ENCODE data around the gene PHF2. TPM values are rescaled to one million over a fixed set of nuclear protein-coding genes. Genes with fewer than 3 reads are reported as not detected.

Gene PHF2
- total RNA-seq, 1 donor from 2014 or later: 27.4 TPM

DNA sequence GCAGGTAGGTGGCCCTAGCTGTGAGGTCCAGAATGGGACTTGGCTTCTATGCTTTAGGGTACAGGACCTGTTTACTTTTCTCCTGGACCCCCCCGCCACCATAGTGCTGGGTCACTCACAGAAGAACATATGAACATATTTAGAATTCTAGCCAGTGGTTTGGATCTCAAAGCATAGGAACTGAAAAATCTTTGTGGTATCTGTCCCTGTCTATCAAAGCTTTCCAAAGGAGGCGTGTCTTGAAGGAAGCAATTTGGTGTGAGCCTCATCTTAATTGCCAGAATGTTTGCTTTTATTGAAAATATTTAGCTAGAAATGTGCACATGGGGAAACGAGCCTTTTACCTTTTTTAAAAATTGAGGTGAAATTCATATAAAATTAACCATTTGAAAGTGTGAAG is 6.2 kb downstream of the PHF2 start:
- H3K4me1 ChIP-seq: peaks cover 85% of the 10 kb centered on the region
- no peak overlapping the region for H3K4me3 ChIP-seq
- DNase-seq: no peak
- TF ChIP-seq, protein P1, sequence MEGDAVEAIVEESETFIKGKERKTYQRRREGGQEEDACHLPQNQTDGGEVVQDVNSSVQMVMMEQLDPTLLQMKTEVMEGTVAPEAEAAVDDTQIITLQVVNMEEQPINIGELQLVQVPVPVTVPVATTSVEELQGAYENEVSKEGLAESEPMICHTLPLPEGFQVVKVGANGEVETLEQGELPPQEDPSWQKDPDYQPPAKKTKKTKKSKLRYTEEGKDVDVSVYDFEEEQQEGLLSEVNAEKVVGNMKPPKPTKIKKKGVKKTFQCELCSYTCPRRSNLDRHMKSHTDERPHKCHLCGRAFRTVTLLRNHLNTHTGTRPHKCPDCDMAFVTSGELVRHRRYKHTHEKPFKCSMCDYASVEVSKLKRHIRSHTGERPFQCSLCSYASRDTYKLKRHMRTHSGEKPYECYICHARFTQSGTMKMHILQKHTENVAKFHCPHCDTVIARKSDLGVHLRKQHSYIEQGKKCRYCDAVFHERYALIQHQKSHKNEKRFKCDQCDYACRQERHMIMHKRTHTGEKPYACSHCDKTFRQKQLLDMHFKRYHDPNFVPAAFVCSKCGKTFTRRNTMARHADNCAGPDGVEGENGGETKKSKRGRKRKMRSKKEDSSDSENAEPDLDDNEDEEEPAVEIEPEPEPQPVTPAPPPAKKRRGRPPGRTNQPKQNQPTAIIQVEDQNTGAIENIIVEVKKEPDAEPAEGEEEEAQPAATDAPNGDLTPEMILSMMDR (IDR thresholded peaks at IDR 0.05; ENCODE audit: borderline replicate concordance): no peak
- no peaks in the 10 kb centered on the region for H3K27me3 ChIP-seq (ENCODE audit: low read depth)
- peak overlapping the region; percentile 94 for H3K27ac ChIP-seq (replicated peaks)
- H3K36me3 ChIP-seq: no peaks in the 10 kb centered on the region
- peaks cover 6% of the 10 kb centered on the region for H3K9me3 ChIP-seq (replicated peaks)
- intact Hi-C loops (cut with micrococcal nuclease): no loop called here

DNA sequence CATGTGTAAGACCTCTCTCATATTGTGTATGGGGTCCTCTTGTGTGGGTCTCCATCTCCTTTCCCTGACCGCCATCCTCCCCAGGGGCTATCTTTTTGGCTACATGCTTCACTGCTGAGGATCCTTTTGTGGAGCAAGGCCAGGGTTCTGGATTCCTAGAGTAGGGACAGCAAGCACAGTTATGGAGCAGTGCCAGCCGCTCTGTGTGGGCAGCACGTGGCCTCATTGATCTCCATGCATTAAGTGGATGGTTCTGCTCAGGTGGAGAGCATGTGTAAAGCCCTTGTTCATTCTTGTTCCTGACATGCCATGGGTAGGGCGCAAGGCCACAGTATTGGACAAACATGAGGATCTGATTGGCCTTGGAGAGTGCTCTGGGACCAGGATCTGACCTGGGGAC is 8.9 kb downstream of the PHF2 start:
- peaks cover 85% of the 10 kb centered on the region for H3K4me1 ChIP-seq
- no peaks in the 10 kb centered on the region for H3K36me3 ChIP-seq
- TF ChIP-seq, protein P1 (IDR thresholded peaks at IDR 0.05; ENCODE audit: borderline replicate concordance): no peak
- intact Hi-C loops (cut with micrococcal nuclease): loop anchor here (5.0 kb wide), 1 partner anchor 443 kb away; no protein-coding TSS in a partner anchor
- H3K27ac ChIP-seq (replicated peaks): peak overlapping the region; percentile 64
- no peaks in the 10 kb centered on the region for H3K27me3 ChIP-seq (ENCODE audit: low read depth)
- no peak overlapping the region for H3K4me3 ChIP-seq
- DNase-seq: no peak
- peaks cover 6% of the 10 kb centered on the region for H3K9me3 ChIP-seq (replicated peaks)

DNA sequence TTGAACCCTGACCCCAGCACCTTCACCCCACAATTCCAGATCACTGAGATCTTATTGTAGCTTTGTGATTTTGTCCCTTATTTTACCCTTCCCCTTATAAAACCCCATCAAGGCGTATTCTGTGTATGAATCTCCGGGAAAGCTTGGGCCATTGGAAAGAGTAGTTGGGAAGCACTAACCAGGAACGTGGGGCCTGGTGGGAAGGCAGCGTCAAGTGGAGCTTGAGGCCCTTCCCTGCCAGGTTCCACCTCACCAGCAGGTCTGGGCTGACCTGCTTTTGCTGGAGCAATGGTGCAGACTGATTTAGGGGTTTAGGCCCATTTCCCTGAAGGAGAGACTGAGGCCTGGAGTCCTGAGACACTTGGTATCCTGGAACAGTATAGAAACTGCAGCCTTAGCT is 9.3 kb downstream of the PHF2 start:
- Histone ChIP-seq H3K27ac (replicated peaks) (peak overlapping the region; percentile 64), H3K4me1 (peaks cover 85% of the 10 kb centered on the region), H3K4me3 (no peak overlapping the region), H3K27me3 (ENCODE audit: low read depth) (no peaks in the 10 kb centered on the region), H3K36me3 (no peaks in the 10 kb centered on the region), H3K9me3 (replicated peaks) (peaks cover 6% of the 10 kb centered on the region)
- no peak for DNase-seq
- intact Hi-C loops (cut with micrococcal nuclease): loop anchor here (5.0 kb wide), 1 partner anchor 443 kb away; no protein-coding TSS in a partner anchor
- TF ChIP-seq, protein P1 (IDR thresholded peaks at IDR 0.05; ENCODE audit: borderline replicate concordance): no peak

DNA sequence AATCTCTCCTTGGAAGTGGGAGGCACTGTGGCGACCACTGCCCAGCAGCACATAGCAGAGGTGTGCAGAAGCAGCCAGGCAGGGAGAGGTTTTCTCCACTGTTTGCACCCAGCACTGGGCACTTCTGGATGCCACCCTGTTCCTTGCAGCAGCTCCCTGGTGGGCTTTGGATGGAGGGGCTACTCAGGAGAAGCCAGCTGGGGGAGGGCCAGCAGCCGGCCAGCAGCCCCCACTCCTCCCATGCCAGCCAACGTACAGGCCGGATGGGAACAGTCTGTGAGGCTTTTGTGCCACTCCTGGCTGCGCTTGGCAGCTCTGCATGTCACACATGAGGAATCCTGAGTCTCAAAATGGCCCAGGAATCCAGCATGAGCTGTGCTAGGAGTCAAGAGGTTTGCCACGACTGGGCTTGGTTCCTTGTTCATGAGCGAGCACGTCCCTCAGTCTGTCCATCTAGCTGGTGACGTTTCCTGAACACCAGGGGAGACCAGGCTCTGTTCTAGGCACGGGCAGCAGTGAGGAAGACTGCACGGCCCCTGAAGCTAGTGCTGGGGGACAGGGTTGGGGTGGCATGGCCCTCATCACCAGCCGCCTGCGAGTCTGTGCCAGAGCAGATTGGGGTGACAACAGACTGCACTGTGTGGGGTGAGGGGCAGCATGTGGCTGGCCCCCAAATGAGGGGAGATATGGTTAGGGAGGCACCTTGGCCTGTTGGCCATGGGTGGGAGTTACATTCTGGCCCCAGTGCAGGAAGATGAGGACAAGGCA is 10.1 kb downstream of the PHF2 start:
- TF ChIP-seq, protein P1 (IDR thresholded peaks at IDR 0.05; ENCODE audit: borderline replicate concordance): peak; percentile 18
- H3K27me3 ChIP-seq (ENCODE audit: low read depth): no peaks in the 10 kb centered on the region
- H3K4me1 ChIP-seq: peaks cover 85% of the 10 kb centered on the region
- DNase-seq: peak; percentile 48
- intact Hi-C loops (cut with micrococcal nuclease): loop anchor here (5.0 kb wide), 1 partner anchor 444 kb away; no protein-coding TSS in a partner anchor
- H3K4me3 ChIP-seq: no peak overlapping the region
- peaks cover 6% of the 10 kb centered on the region for H3K9me3 ChIP-seq (replicated peaks)
- H3K36me3 ChIP-seq: no peaks in the 10 kb centered on the region
- peak overlapping the region; percentile 64 for H3K27ac ChIP-seq (replicated peaks)

DNA sequence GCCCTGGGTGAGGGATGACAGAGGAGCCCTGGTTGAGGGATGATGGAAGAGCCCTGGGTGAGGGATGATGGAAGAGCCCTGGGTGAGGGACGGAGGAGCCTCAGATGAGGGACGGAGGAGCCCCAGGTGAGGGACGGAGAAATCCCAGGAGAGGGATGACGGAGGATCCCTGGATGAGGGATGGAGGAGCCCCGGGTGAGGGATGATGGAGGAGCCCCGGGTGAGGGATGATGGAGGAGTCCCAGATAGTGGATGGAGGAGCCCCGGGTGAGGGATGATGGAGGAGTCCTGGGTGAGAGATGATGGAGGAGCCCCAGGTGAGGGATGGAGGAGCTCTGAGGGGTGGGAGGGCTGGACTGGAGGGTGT is 10.9 kb downstream of the PHF2 start:
- intact Hi-C loops (cut with micrococcal nuclease): loop anchor here (5.0 kb wide), 1 partner anchor 445 kb away; no protein-coding TSS in a partner anchor
- Histone ChIP-seq H3K4me1 (peaks cover 85% of the 10 kb centered on the region), H3K36me3 (no peaks in the 10 kb centered on the region), H3K4me3 (no peak overlapping the region), H3K27ac (replicated peaks) (no peak overlapping the region), H3K27me3 (ENCODE audit: low read depth) (no peaks in the 10 kb centered on the region), H3K9me3 (replicated peaks) (peaks cover 6% of the 10 kb centered on the region)
- no peak for DNase-seq
- TF ChIP-seq, protein P1 (IDR thresholded peaks at IDR 0.05; ENCODE audit: borderline replicate concordance): no peak

All from left ventricle myocardium inferior (tissue), 1 donor.